ENCODE results near the gene PHACTR1.

- TF ChIP-seq CTCF (IDR thresholded peaks at IDR 0.05; ENCODE audit: low read depth, low read length, missing input control), result no peak
- TF ChIP-seq TAF1 (conservative IDR thresholded peaks at IDR 0.05), result no peak
- no peak for TF ChIP-seq JUND (IDR thresholded peaks at IDR 0.05)
- TF ChIP-seq SP1 (IDR thresholded peaks at IDR 0.05), result no peak
- TF ChIP-seq RAD21 (IDR thresholded peaks at IDR 0.05), result no peak
- no peak for TF ChIP-seq ATF3 (IDR thresholded peaks at IDR 0.05)
- no peak for TF ChIP-seq RXRA (IDR thresholded peaks at IDR 0.05)
- no peak for TF ChIP-seq FOXA1 (IDR thresholded peaks at IDR 0.05)
- TF ChIP-seq MAX (IDR thresholded peaks at IDR 0.05), result no peak
- TF ChIP-seq YY1 (IDR thresholded peaks at IDR 0.05), result no peak
- no peak for TF ChIP-seq GABPA (IDR thresholded peaks at IDR 0.05 in 1 of 2, conservative IDR thresholded peaks at IDR 0.05 in 1 of 2)
- no peak for TF ChIP-seq REST (IDR thresholded peaks at IDR 0.05)
Measured at GRCh38 chr6:13152764-13153163, 436.2 kb downstream of the PHACTR1 start.

Measured in liver (tissue), 3 donors.